NOMO-1 treated with dmso at 0.1 percent for 144 hours (cell line): Measurements from ENCODE around the gene EHMT1.

Source experiments
- DNase-seq: peaks from one replicate; lab custom pipeline; 2025; ENCODE audit not compliant: unreplicated experiment; lab: John Stamatoyannopoulos, UW

Gene EHMT1

GRCh38 chr9:137690930-137691645 is 72.3 kb downstream of the EHMT1 start:
- DNase-seq: no peak

- DNase-seq: peak; percentile 39
These were observed 73.0 kb downstream of the EHMT1 start for GRCh38 chr9:137691646-137692351.

GRCh38 chr9:137694236-137694959 is 75.6 kb downstream of the EHMT1 start:
- no peak for DNase-seq

GRCh38 chr9:137694962-137695875 is 76.4 kb downstream of the EHMT1 start:
- no peak for DNase-seq

GRCh38 chr9:137696136-137696925 is 77.5 kb downstream of the EHMT1 start:
- DNase-seq: no peak

- DNase-seq: no peak
These were observed 78.4 kb downstream of the EHMT1 start for GRCh38 chr9:137697193-137697592.

- no peak for DNase-seq
These were observed 79.0 kb downstream of the EHMT1 start for GRCh38 chr9:137697832-137698231.

- DNase-seq: no peak
These were observed 82.1 kb downstream of the EHMT1 start for GRCh38 chr9:137700911-137701310.

GRCh38 chr9:137702615-137703379 is 84.0 kb downstream of the EHMT1 start:
- DNase-seq: no peak

- DNase-seq: no peak
These were observed 85.2 kb downstream of the EHMT1 start for GRCh38 chr9:137703842-137704508.

GRCh38 chr9:137705443-137705863 is 86.6 kb downstream of the EHMT1 start:
- DNase-seq: no peak

- DNase-seq: no peak
These were observed 87.1 kb downstream of the EHMT1 start for GRCh38 chr9:137705906-137706305.

- no peak for DNase-seq
These were observed 88.6 kb downstream of the EHMT1 start for GRCh38 chr9:137707361-137707760.

- DNase-seq: no peak
These were observed 89.9 kb downstream of the EHMT1 start for GRCh38 chr9:137708590-137709284.

- DNase-seq: no peak
These were observed 90.8 kb downstream of the EHMT1 start for GRCh38 chr9:137709411-137710101.

- DNase-seq: no peak
These were observed 91.9 kb downstream of the EHMT1 start for GRCh38 chr9:137710704-137711103.

- DNase-seq: no peak
These were observed 92.9 kb downstream of the EHMT1 start for GRCh38 chr9:137711678-137712105.

- no peak for DNase-seq
These were observed 96.5 kb downstream of the EHMT1 start for GRCh38 chr9:137715321-137715720.
